HG02623 (cell line): ENCODE data around the gene ING2.
"Not testable (repeated sequence)": the region's sequence is repeated elsewhere in the genome, so short reads cannot be mapped to it uniquely, and the experiment has no call there.

Experiments used
- ATAC-seq: cut with Tn5 transposase; IDR thresholded peaks from one replicate; pipeline ENCODE4 v1.9.1; 2021; ENCODE audit warnings: moderate library complexity; ENCODE audit not compliant: unreplicated experiment

ING2 gene

GRCh38 chr4:183546376-183546775 is 41.5 kb downstream of the ING2 start:
- no peak for ATAC-seq

- ATAC-seq: no peak
Measured at GRCh38 chr4:183548306-183548705, 43.4 kb downstream of the ING2 start.

DNA sequence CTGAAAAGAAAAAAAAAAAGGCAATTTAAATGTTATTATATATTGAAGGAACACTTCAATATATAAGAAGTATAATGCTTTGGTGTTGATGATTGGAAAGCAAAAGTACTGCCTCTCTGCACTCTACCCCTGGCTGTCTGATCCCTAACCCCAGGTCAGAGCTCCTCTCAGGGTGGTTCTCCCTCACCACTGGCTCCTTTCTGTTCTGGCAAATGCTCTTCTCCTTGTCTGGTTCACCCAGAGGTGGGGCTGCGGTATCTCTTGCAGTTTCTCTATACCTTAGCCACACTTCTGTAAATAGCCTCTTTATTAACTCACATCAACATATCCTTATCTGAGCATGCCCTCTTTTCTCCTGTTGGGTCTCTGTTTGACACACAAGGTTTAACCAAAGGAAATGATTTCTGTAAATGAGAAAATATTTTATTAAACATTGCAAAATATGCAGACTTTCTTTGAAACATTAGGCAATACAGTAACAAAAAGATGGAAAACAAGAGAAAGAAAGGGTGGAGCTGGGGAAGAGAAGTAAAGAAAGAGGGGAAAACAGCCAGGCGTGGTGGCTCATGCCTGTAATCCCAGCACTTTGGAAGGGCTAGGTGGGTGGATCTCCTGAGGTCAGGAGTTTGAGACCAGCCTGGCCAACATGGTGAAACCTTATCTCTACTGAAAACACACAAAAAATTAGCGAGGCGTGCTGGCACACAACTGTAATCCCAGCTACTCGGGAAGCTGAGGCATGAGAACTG is 45.7 kb downstream of the ING2 start:
- ATAC-seq: no peak

DNA sequence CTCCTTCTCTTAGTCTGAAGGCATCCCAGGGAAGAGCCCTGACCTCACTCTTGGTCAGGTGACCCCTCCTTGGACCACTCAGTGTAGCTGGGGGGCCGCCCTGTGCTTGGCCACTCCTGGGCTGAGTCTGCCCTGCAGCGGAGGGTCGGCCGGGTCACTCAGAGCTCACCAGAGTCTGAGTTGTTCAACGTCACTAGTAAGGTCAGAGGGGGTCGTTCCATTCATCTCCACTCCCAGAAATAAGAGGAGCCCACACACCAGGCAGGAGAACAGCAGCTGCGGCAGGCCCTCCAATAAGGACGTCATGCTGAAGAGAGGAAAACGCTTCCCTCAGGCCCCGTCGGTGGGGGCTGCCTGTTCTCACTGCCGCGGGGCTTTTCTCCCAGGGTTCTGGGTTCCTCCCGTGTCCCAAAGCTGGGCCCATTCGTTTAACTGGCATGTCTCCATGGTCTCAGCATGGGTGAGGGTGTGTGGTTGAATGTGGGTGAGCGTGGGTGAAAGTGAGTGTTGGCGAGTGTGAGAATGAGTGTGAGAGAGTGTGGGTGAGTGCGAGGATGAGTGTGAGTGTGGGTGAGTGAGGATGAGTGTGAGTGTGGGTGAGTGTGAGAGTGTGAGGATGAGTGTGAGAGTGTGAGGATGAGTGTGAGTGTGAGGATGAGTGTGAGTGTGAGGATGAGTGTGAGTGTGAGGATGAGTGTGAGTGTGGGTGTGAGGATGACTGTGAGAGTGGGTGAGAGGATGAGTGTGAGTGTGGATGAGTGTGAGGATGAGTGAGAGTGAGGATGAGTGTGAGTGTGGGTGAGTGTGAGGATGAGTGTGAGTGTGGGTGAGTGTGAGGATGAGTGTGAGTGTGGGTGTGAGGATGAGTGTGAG is 47.7 kb downstream of the ING2 start:
- ATAC-seq: no peak

DNA sequence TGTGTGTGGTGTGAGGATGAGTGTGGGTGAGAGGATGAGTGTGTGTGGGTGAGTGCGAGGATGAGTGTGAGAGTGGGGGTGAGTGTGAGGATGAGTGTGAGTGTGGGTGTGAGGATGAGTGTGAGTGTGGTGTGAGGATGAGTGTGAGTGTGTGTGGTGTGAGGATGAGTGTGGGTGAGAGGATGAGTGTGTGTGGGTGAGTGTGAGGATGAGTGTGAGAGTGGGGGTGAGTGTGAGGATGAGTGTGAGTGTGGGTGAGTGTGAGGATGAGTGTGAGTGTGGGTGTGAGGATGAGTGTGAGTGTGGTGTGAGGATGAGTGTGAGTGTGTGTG is 48.3 kb downstream of the ING2 start:
- ATAC-seq: not testable (repeated sequence)

DNA sequence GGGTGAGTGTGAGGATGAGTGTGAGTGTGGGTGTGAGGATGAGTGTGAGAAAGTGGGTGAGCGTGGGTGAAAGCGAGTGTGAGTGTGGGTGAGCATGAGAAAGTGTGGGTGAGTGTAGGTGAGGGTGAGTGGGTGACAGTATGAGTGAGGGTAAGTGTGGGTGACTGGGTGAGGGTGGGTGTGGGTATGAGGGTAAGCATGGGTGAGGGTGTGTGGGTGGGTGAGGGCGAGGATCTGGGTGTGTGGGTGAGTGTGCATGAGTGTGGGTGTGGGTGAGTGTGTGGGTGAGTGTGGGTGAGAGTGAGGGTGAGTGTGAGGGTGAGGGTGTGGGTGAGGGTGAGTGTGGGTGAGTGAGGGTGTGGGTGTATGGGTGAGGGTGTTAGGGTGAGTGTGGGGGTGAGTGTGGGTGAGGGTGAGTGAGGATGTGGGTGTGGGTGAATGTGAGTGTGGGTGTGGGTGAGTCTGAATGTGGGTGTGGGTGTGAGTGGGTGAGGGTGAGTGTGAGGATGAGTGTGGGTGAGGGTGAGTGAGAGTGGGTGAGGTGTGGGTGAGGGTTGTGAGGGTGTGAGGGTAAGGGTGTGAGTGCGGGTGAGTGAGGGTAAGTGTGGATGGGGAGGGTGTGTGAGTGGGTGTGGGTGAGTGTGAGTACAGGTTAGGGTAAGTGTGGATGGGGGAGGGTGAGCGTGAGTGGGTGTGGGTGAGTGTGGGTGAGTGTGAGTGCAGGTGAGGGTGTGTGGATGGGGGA is 48.9 kb downstream of the ING2 start:
- ATAC-seq: no peak

GRCh38 chr4:183554346-183554686 is 49.5 kb downstream of the ING2 start:
- ATAC-seq: no peak

GRCh38 chr4:183554878-183555585 is 50.2 kb downstream of the ING2 start:
- no peak for ATAC-seq

- no peak for ATAC-seq
Measured at GRCh38 chr4:183556947-183557346, 52.1 kb downstream of the ING2 start.

- ATAC-seq: no peak
Measured at GRCh38 chr4:183557611-183558010, 52.8 kb downstream of the ING2 start.

GRCh38 chr4:183558873-183559272 is 54.0 kb downstream of the ING2 start:
- ATAC-seq: no peak

- ATAC-seq: no peak
Measured at GRCh38 chr4:183561905-183562304, 57.0 kb downstream of the ING2 start.
